ENCODE data around the gene NID2. TPM values are rescaled to one million over a fixed set of nuclear protein-coding genes. Genes with fewer than 3 reads are reported as not detected.

NID2 gene
- total RNA-seq, 1 donor from 2014 or later: 35.2 TPM

GRCh38 chr14:52032204-52032801 is 36.6 kb downstream of the NID2 start:
- no peak for DNase-seq
- Histone ChIP-seq H3K4me3 (no peak overlapping the region), H3K4me1 (peaks cover 42% of the 10 kb centered on the region), H3K27me3 (ENCODE audit: low read depth) (no peaks in the 10 kb centered on the region), H3K36me3 (peaks cover 38% of the 10 kb centered on the region), H3K9me3 (replicated peaks) (no peaks in the 10 kb centered on the region), H3K27ac (replicated peaks) (peak overlapping the region; percentile 80)
- intact Hi-C loops (cut with micrococcal nuclease): no loop called here
- TF ChIP-seq CTCF (IDR thresholded peaks at IDR 0.05; ENCODE audit: borderline replicate concordance): no peak

GRCh38 chr14:52031781-52032180 is 37.1 kb downstream of the NID2 start:
- intact Hi-C loops (cut with micrococcal nuclease): no loop called here
- Histone ChIP-seq H3K9me3 (replicated peaks) (no peaks in the 10 kb centered on the region), H3K27me3 (ENCODE audit: low read depth) (no peaks in the 10 kb centered on the region), H3K36me3 (peaks cover 38% of the 10 kb centered on the region), H3K4me3 (no peak overlapping the region), H3K4me1 (peaks cover 48% of the 10 kb centered on the region), H3K27ac (replicated peaks) (peak overlapping the region; percentile 80)
- peak; percentile 72 for DNase-seq
- no peak for TF ChIP-seq CTCF (IDR thresholded peaks at IDR 0.05; ENCODE audit: borderline replicate concordance)

DNA sequence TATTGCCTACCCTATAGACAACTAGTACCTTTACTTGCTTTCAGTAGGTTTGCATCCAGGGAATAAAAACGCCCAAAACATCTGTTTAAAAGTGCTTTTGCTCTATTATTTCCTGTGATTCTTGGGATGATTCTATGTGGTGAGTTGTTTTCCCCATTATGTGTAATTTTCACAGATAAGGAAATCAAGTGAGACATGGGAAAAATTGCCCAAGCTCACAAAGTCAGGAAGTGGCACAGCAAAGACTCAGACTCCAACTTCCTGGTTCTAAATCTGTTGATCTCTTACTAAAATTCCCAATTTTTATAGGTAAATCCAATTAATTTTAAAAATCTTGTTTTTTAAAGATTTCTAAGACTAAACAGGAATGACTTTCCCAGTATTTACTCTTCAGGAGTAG is 39.0 kb downstream of the NID2 start:
- intact Hi-C loops (cut with micrococcal nuclease): no loop called here
- Histone ChIP-seq H3K4me3 (no peak overlapping the region), H3K9me3 (replicated peaks) (no peaks in the 10 kb centered on the region), H3K4me1 (peaks cover 67% of the 10 kb centered on the region), H3K27me3 (ENCODE audit: low read depth) (no peaks in the 10 kb centered on the region), H3K27ac (replicated peaks) (peak overlapping the region; percentile 19), H3K36me3 (peaks cover 26% of the 10 kb centered on the region)
- TF ChIP-seq CTCF (IDR thresholded peaks at IDR 0.05; ENCODE audit: borderline replicate concordance): no peak
- no peak for DNase-seq

- peak overlapping the region; percentile 89 for H3K27ac ChIP-seq (replicated peaks)
- peaks cover 19% of the 10 kb centered on the region for H3K36me3 ChIP-seq
- intact Hi-C loops (cut with micrococcal nuclease): no loop called here
- no peaks in the 10 kb centered on the region for H3K27me3 ChIP-seq (ENCODE audit: low read depth)
- TF ChIP-seq CTCF (IDR thresholded peaks at IDR 0.05; ENCODE audit: borderline replicate concordance): no peak
- no peak overlapping the region for H3K4me3 ChIP-seq
- no peaks in the 10 kb centered on the region for H3K9me3 ChIP-seq (replicated peaks)
- DNase-seq: no peak
- peaks cover 76% of the 10 kb centered on the region for H3K4me1 ChIP-seq
Measured at GRCh38 chr14:52026901-52027300, 42.0 kb downstream of the NID2 start.

DNA sequence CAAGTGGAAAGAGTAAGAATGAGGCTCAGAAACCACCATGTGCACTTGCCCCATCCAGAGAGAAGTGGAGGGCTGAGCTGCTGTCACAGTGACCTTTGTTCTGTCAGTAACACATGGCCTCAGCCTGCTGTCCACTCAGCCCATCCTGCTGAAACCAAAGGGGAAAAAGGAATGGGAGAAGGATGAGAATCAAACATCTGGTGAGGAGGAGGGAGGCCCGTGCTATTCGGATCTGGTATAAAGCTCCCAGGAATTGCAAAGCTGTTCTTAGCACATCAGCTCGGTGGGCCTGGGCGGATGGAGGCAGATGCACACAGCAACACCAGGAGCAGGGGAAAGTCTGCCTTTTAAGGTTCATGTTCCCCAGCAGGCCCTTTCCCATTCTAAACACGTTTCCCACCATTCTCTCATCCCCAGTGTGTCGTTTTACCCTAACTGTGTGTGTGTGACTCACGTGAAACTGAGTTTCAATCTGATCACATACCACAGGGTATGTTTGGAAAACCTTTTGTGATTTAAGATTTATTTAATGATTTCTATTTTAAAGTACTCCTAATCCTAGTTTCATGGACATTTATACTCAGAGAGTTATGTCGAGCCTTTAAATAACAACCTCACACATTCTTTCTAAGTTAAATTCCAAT is 42.7 kb downstream of the NID2 start:
- Histone ChIP-seq H3K27me3 (ENCODE audit: low read depth) (no peaks in the 10 kb centered on the region), H3K36me3 (peaks cover 19% of the 10 kb centered on the region), H3K4me1 (peaks cover 77% of the 10 kb centered on the region), H3K27ac (replicated peaks) (peak overlapping the region; percentile 89), H3K4me3 (no peak overlapping the region), H3K9me3 (replicated peaks) (no peaks in the 10 kb centered on the region)
- TF ChIP-seq CTCF (IDR thresholded peaks at IDR 0.05; ENCODE audit: borderline replicate concordance): no peak
- no peak for DNase-seq
- intact Hi-C loops (cut with micrococcal nuclease): no loop called here
